HepG2 (cell line): ENCODE data around the gene NCS1. TPM values are rescaled to one million over a fixed set of nuclear protein-coding genes. Genes with fewer than 3 reads are reported as not detected.

Experiments used
- BATF2 ChIP-seq: sonication (generic); formaldehyde crosslinking; IDR thresholded peaks from 2 replicates; pipeline ENCODE4 v1.8.0; 2022; ENCODE audit warnings: mild to moderate bottlenecking, missing genetic modification reagents, moderate library complexity
- FOXA1 ChIP-seq, 2 experiments: fragments of 450-650 bp in 1 of 2; sonication (generic) in 1 of 2; formaldehyde crosslinking in 1 of 2; IDR thresholded peaks; 2 replicates each; pipeline versions ENCODE4 v1.4.0 to v1.6.1; 2016 to 2020; ENCODE audit warnings: missing genetic modification reagents in 1 of 2
- GATAD2A ChIP-seq: IDR thresholded peaks from 2 replicates; pipeline ENCODE4 v1.6.1; 2016
- PAXIP1 ChIP-seq: sonication (generic); formaldehyde crosslinking; conservative IDR thresholded peaks from 2 replicates; pipeline ENCODE4 v1.4.0; 2020; ENCODE audit warnings: mild to moderate bottlenecking, missing genetic modification reagents, moderate library complexity
- SMAD3 ChIP-seq: sonication (generic); formaldehyde crosslinking; IDR thresholded peaks from 2 replicates; pipeline ENCODE4 v1.4.0; 2020; ENCODE audit warnings: missing genetic modification reagents
- TEAD3 ChIP-seq: optimal IDR thresholded peaks from 2 replicates; pipeline ENCODE3; 2016; ENCODE audit warnings: borderline replicate concordance
- UBTF ChIP-seq: sonication (generic); formaldehyde crosslinking; IDR thresholded peaks from 2 replicates; pipeline ENCODE4 v1.4.0; 2020; ENCODE audit warnings: mild to moderate bottlenecking, missing genetic modification reagents
- ZNF251 ChIP-seq: sonication (generic); formaldehyde crosslinking; IDR thresholded peaks from 2 replicates; pipeline ENCODE4 v1.9.0; 2021; ENCODE audit warnings: mild to moderate bottlenecking, missing genetic modification reagents
- ZNF619 ChIP-seq: sonication (generic); formaldehyde crosslinking; IDR thresholded peaks from 2 replicates; pipeline ENCODE4 v1.4.0; 2020; ENCODE audit warnings: mild to moderate bottlenecking, missing genetic modification reagents
- polyA plus RNA-seq, 8 experiments: library from polyadenylated mRNA; depleted of rRNA in 3 of 8; stranded (reverse) in 7 of 8; unstranded in 1 of 8; fragments of >200 nt; fragmentation: Illumina TruSeq in 4 of 8; extraction: Trizol in 4 of 8; gene quantifications; 2 replicates each; pipeline versions ENCODE4 v1.2.1 to v1.2.3, GENCODE V29; 2011 to 2016; ENCODE audit warnings: low read depth in 4 of 8, missing spikeins in 1 of 8, mixed read lengths in 1 of 8; ENCODE audit not compliant: insufficient read depth in 1 of 8
- total RNA-seq, 5 experiments: library from RNA; depleted of rRNA; stranded (reverse); fragments of >200 nt; fragmentation: Illumina TruSeq; extraction: Trizol; gene quantifications; 2 replicates each; pipeline ENCODE4 v1.2.3, GENCODE V29; 2016; ENCODE audit warnings: low read depth in 1 of 5
- TF ChIP-seq, protein P1 (sequence below): conservative IDR thresholded peaks from 2 replicates; pipeline ENCODE4 v1.6.1; 2018; ENCODE audit warnings: missing genetic modification reagents

Gene NCS1
- total and polyA plus RNA-seq, 2 of the 13 experiments (the other 11 are each of a cell fraction or from before 2014, with no cell fraction given), result 4.7 to 6.1 TPM

DNA sequence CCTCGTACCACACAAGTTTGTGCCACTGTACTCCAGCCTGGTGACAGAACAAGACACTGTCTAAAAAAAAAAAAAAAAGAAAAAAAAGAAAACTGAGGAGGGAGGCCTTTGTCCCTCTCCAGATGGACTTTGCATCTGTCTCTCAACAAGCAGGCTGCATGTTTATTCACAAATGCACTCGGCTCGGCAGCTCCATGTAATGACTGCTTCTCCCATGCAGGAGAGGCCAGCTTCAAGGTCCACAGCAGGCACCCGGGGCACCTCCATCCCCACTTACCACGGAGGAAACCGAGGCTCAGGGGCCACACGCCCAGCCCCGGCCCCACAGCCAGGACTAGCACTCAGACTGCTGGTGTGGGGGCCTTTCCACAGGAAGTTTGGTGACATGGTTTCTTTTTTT lies 13.1 kb upstream of the NCS1 start (continued):
- TF ChIP-seq ZNF619 (CRISPR knock-in tag) (no peak), UBTF (CRISPR knock-in tag) (peak; percentile 56), GATAD2A (CRISPR knock-in tag) (peak; percentile 53), PAXIP1 (peak; percentile 74), TEAD3 (CRISPR knock-in tag) (peak; percentile 54), ZNF251 (CRISPR knock-in tag) (no peak), SMAD3 (CRISPR knock-in tag) (0 out of 2 replicates have a peak, but pooled peaks have one; percentile 31), BATF2 (no peak), FOXA1 (IDR thresholded peaks at IDR 0.05) (no peak), FOXA1 (CRISPR knock-in tag; IDR thresholded peaks at IDR 0.05) (peak; percentile 60)
- TF ChIP-seq, protein P1, sequence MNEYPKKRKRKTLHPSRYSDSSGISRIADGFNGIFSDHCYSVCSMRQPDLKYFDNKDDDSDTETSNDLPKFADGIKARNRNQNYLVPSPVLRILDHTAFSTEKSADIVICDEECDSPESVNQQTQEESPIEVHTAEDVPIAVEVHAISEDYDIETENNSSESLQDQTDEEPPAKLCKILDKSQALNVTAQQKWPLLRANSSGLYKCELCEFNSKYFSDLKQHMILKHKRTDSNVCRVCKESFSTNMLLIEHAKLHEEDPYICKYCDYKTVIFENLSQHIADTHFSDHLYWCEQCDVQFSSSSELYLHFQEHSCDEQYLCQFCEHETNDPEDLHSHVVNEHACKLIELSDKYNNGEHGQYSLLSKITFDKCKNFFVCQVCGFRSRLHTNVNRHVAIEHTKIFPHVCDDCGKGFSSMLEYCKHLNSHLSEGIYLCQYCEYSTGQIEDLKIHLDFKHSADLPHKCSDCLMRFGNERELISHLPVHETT (CRISPR knock-in tag), result no peak
